Measurements from ENCODE around the gene AGPAT4.

The AGPAT4 gene

DNA sequence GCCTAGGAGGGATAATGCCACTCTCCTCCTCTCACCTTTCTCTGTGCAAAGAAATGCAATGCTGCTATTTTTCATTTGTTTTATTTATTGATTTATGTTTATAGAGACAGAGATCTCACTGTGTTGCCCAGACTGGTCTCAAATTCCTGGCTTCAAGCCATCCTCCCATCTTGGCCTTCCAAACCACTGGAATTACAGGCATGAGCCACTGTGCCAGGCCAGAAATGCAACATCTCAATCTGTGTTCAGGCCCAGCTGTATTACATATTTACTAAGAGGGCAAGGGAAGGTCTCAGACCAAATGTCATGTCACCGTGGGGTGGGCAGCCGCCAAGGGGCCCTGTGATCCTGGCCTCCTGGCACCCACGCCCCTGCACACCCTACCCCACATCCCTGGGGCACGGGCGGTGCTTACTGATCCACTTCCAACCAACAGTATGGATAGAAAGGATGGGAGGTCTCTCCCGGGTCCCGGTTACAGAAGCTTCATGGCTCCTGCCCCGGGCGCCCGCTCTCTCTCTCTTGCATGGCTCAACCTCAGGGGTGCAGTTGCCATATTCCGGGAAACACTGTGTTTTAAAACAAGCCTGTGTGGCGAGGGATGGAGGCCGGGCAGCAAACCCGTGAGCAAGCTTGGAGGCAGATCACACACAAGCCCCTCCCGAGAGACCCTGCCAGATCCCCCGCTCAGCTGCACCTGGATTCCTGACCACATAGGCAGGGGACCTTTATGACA is 111.8 kb downstream of the AGPAT4 start:
- Histone ChIP-seq H3K36me3 (replicated peaks; ENCODE audit: insufficient read depth, low read length) (no peaks in the 10 kb centered on the region), H3K9me2 (replicated peaks; ENCODE audit: insufficient read depth, low read length) (no peaks in the 10 kb centered on the region), H3K27ac (ENCODE audit: low read length) (no peak overlapping the region), H3K27me3 (replicated peaks; ENCODE audit: insufficient read depth, low read length) (no peaks in the 10 kb centered on the region), H2AFZ (ENCODE audit: low read length) (no peak overlapping the region), H3K79me2 (ENCODE audit: low read length) (no peaks in the 10 kb centered on the region), H3K9ac (ENCODE audit: low read length) (no peak overlapping the region), H3F3A (ENCODE audit: insufficient read depth, low read length) (no peaks in the 10 kb centered on the region), H3K4me3 (ENCODE audit: low read length) (no peak overlapping the region), H3K4me2 (ENCODE audit: low read depth, low read length) (no peak overlapping the region), H4K20me1 (ENCODE audit: insufficient read depth, low read length) (no peaks in the 10 kb centered on the region), H3K4me1 (ENCODE audit: low read length) (no peaks in the 10 kb centered on the region), H3K9me3 (replicated peaks; ENCODE audit: insufficient read depth, low read length) (no peaks in the 10 kb centered on the region)
- DNase-seq: no peak
- TF ChIP-seq, protein P1, sequence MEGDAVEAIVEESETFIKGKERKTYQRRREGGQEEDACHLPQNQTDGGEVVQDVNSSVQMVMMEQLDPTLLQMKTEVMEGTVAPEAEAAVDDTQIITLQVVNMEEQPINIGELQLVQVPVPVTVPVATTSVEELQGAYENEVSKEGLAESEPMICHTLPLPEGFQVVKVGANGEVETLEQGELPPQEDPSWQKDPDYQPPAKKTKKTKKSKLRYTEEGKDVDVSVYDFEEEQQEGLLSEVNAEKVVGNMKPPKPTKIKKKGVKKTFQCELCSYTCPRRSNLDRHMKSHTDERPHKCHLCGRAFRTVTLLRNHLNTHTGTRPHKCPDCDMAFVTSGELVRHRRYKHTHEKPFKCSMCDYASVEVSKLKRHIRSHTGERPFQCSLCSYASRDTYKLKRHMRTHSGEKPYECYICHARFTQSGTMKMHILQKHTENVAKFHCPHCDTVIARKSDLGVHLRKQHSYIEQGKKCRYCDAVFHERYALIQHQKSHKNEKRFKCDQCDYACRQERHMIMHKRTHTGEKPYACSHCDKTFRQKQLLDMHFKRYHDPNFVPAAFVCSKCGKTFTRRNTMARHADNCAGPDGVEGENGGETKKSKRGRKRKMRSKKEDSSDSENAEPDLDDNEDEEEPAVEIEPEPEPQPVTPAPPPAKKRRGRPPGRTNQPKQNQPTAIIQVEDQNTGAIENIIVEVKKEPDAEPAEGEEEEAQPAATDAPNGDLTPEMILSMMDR (IDR thresholded peaks at IDR 0.05; ENCODE audit: low read length): no peak
- TF ChIP-seq EZH2 (optimal IDR thresholded peaks at IDR 0.05; ENCODE audit: low read depth, low read length) (no peak), EZH2phosphoT487 (IDR thresholded peaks at IDR 0.05; ENCODE audit: low read length) (no peak)

DNA sequence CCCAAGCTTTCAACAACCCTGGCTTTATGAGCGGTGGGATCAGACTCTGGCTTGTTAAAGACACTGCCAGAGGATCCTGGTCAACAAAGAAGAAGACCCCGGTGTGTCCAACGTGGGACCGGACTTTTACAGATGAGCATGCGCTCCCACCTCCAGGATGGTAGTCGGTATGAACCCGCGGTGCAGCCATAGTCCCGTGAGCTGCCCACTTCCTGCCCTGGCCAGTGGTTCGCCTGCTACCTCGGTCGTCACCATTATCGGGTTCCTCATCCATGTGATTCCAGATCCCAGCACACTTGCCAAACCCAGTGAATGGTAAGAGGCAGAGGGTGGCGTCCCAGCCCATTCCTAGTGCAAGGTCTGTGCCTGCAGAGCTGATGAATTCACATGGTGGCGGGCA is 112.7 kb downstream of the AGPAT4 start:
- H3K9ac ChIP-seq (ENCODE audit: low read length): no peak overlapping the region
- H3K36me3 ChIP-seq (replicated peaks; ENCODE audit: insufficient read depth, low read length): no peaks in the 10 kb centered on the region
- H3K9me2 ChIP-seq (replicated peaks; ENCODE audit: insufficient read depth, low read length): no peaks in the 10 kb centered on the region
- no peak for DNase-seq
- no peak overlapping the region for H3K27ac ChIP-seq (ENCODE audit: low read length)
- H3K4me3 ChIP-seq (ENCODE audit: low read length): no peak overlapping the region
- no peaks in the 10 kb centered on the region for H3F3A ChIP-seq (ENCODE audit: insufficient read depth, low read length)
- H3K9me3 ChIP-seq (replicated peaks; ENCODE audit: insufficient read depth, low read length): no peaks in the 10 kb centered on the region
- H2AFZ ChIP-seq (ENCODE audit: low read length): no peak overlapping the region
- TF ChIP-seq, protein P1 (IDR thresholded peaks at IDR 0.05; ENCODE audit: low read length): no peak
- no peak for TF ChIP-seq EZH2phosphoT487 (IDR thresholded peaks at IDR 0.05; ENCODE audit: low read length)
- TF ChIP-seq EZH2 (optimal IDR thresholded peaks at IDR 0.05; ENCODE audit: low read depth, low read length): no peak
- H3K27me3 ChIP-seq (replicated peaks; ENCODE audit: insufficient read depth, low read length): no peaks in the 10 kb centered on the region
- H4K20me1 ChIP-seq (ENCODE audit: insufficient read depth, low read length): no peaks in the 10 kb centered on the region
- H3K4me1 ChIP-seq (ENCODE audit: low read length): no peaks in the 10 kb centered on the region
- H3K4me2 ChIP-seq (ENCODE audit: low read depth, low read length): no peak overlapping the region
- no peaks in the 10 kb centered on the region for H3K79me2 ChIP-seq (ENCODE audit: low read length)

DNA sequence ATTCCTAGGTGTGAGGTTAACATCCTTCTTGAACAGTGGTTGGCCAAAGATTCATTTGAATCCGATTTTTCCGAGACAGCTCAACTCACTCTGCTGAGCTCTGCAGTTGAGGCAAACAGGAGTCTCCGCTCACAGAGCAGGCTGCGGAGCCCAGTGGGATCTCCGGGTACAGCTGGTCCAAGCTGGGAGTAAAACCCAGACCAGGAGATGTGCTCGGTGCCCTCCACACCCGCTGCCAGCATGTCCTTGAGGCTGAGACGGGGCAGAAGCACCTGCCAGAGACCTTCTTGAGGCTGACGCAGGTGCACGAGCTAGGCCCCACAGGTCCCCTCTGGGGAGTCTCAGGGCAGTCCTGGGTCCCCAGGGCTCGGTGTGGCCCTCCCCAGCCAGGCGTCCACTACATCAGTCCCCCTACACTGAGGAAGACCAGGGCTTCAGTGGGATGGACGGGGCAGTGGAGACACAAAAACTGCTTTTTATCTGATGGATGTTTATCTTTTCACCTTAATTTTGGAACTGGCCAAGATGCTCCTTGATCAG is 119.0 kb downstream of the AGPAT4 start:
- Histone ChIP-seq H3K4me3 (ENCODE audit: low read length) (no peak overlapping the region), H3K27ac (ENCODE audit: low read length) (no peak overlapping the region), H3K9me2 (replicated peaks; ENCODE audit: insufficient read depth, low read length) (no peaks in the 10 kb centered on the region), H3K4me2 (ENCODE audit: low read depth, low read length) (no peak overlapping the region), H2AFZ (ENCODE audit: low read length) (no peak overlapping the region), H3K27me3 (replicated peaks; ENCODE audit: insufficient read depth, low read length) (no peaks in the 10 kb centered on the region), H3K36me3 (replicated peaks; ENCODE audit: insufficient read depth, low read length) (no peaks in the 10 kb centered on the region), H3F3A (ENCODE audit: insufficient read depth, low read length) (no peaks in the 10 kb centered on the region), H3K79me2 (ENCODE audit: low read length) (no peaks in the 10 kb centered on the region), H3K9ac (ENCODE audit: low read length) (no peak overlapping the region), H3K4me1 (ENCODE audit: low read length) (no peaks in the 10 kb centered on the region), H3K9me3 (replicated peaks; ENCODE audit: insufficient read depth, low read length) (no peaks in the 10 kb centered on the region), H4K20me1 (ENCODE audit: insufficient read depth, low read length) (no peaks in the 10 kb centered on the region)
- TF ChIP-seq EZH2 (optimal IDR thresholded peaks at IDR 0.05; ENCODE audit: low read depth, low read length): no peak
- TF ChIP-seq, protein P1 (IDR thresholded peaks at IDR 0.05; ENCODE audit: low read length): no peak
- no peak for TF ChIP-seq EZH2phosphoT487 (IDR thresholded peaks at IDR 0.05; ENCODE audit: low read length)
- DNase-seq: no peak
